HG03066 (cell line): ENCODE measurements around the gene PPIE.
A peak's percentile ranks its signal among the peaks of the same experiment; 100 is the strongest.
"Not testable (repeated sequence)": the region's sequence is repeated elsewhere in the genome, so short reads cannot be mapped to it uniquely, and the experiment has no call there.

Experiments
- ATAC-seq: cut with Tn5 transposase; IDR thresholded peaks from one replicate; pipeline ENCODE4 v1.9.1; 2021; ENCODE audit warnings: low read depth; ENCODE audit not compliant: unreplicated experiment

Gene PPIE

GRCh38 chr1:39757501-39757900, 18.8 kb downstream of the PPIE start:
- no peak for ATAC-seq

DNA sequence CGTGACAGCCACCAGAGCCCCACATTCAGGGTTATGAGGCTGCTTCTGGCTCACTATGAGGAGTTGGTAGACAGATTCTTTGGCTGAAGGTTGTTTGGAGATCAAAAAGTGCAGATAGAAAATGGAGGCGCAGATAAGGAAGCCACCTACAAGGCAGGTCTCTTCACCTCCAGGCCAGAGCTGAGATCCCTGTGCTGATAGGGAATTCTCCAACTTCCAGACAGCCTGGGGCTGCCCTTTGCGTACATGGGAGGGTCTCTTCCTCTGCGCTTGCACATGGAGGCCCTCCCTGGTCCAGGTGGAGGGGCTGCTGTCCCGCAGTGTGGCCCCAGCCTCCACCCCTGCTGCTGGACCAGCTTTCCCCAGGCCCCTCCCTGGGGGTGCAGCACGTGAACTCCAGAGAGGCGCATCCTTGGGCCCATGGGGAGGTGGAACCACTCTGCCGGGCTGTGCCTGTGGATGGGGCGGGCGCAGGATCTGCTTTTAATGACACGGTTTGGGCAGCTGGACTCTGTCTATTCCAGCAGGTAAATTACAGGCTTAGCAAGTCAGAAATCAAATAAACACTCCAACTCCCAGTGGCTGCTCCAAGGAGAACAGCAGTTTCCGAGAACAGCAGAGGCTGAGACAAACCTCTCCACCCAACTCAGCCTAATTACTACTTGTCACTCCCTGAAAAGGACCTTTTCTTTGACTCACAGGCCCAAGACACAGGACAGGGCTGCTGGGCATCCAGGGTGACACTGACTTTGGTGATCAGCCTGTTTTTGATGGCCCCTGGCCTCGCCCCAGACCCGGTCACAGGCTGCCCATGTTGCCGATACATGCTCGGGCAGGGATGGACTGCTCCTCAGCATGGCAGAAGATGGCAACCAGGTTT, 20.1 kb downstream of the PPIE start:
- ATAC-seq = no peak

DNA sequence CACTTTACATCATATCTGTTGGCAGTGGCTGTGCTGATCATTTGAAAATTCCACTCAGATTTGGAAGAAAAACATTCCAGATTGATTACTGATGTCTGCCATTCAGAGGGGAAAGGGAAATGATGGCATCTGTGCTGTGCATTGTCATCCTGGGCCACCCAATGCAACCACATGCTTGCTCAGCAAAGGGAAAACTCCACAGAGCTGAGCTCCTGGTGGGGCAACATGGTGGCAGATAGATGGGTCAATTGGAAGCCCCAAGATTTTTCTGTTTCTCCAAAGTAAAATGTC, 20.7 kb downstream of the PPIE start:
- no peak for ATAC-seq

DNA sequence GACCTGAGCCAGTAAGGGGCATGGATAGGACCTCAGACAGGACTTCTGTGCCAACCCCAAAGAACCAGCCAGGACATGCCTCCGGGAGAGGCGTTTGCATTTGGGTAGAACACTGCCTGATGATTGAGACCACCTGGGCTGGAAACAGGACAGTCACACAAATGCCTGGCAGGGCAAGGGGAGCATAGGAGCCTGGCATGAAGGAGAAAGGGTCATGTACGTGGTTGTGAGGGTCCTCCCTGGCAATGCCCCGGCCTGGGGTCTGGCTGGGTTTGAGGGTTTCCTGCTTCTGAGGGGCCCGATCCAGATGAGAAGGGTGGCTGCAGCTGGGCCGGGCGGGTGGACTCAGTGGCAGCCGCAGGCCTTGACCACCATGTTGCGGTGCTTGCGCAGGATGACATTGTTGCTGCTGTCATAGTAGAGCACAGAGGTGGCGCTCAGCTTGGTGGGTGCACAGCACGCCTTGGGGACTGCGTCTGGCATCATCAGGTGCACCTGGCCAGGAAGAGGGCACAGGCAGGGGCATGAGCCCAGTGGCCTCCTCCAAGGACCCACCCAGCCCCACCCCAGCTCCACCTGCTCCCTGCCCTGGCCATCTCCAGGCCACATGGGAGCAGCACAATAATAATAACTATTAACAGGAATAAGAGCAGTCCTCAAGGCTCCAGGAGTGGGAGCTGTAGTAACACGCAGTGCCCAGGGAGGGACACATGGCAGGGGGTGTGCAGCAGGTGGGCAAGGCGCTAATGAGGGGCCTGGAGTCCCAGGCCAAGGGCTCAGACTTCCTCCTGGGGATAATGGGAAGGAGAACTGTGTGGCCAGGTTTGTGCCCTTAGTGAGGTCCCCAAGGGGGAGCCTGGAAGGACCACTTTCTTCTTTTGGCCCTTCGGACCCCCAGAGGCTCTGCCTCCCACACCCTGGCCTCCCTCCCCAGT, 21.7 kb downstream of the PPIE start:
- no peak for ATAC-seq

- ATAC-seq = no peak
Observed at GRCh38 chr1:39761016-39761415, 22.3 kb downstream of the PPIE start.

DNA sequence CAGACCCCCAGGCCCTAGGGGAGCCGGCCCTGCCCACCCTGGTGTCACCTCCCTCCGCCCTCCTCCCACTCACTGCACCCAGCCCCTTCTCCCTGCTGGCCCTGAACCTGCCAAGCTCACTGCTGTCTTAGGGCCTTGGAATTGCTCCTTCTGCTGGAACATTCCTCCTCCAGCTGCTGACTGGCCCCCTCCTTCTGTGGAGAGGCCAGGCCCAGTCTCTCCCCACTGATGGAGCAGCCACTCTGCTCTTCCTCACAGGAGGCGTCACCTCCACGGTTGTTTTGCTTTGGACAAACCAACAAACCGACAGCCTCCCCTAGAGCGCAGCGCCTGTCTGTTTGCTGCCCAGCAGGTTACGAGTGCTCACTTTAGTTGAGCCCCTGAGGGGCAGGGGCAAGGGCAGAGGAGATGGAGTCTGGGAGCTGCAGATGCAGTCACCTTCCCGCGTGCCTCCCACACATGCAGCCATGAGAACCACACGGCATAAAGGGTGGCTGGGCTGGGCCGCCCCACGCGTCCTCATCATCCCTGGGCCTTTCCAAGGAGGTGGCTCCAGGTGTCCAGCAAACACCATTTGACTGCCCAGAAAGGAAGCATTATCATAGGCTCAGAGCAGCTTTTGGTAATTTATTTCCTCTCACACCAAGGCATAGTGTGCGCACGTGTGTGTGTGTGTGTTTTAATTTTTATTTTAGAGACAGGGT, 23.0 kb downstream of the PPIE start:
- no peak for ATAC-seq

- ATAC-seq = no peak
Observed at GRCh38 chr1:39762550-39763540, 24.2 kb downstream of the PPIE start.

DNA sequence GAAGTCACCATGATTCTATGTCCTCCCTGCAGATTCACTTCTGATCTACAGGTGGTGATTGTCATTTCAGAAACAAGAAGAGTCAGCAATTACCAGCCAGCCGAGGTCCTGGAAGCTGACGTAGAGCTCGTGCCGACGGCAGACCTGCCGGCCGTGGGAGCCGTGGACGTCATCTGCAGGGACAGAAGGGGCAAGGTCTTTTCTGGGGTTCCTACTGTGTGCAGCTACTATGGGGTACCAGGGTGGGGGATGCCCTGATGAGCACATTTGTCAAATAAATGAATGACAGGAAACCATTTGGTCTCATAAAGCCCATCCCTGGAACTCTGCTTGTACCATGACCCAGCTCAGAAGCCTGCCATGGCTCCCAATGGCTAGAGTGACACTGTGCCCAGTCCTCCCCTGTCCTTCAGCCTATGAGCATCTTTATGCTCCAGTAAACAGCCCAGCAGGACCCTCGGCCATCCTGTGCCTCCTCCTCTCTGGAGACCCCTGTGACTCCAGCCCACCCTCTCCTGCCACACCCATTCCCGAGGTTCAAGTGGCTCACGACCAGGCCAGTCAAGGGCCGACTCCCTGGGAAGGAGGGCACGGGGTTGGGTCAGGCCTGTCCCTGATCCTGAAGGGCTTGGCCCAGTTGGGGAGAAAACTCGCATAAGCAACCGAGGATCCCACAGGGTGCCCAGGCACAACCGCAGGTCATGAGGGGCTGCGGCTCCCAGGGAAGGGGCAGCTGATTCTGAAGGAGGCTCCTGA, 25.1 kb downstream of the PPIE start:
- ATAC-seq = not testable (repeated sequence)

- ATAC-seq = not testable (repeated sequence)
Observed at GRCh38 chr1:39764512-39764911, 25.8 kb downstream of the PPIE start.

DNA sequence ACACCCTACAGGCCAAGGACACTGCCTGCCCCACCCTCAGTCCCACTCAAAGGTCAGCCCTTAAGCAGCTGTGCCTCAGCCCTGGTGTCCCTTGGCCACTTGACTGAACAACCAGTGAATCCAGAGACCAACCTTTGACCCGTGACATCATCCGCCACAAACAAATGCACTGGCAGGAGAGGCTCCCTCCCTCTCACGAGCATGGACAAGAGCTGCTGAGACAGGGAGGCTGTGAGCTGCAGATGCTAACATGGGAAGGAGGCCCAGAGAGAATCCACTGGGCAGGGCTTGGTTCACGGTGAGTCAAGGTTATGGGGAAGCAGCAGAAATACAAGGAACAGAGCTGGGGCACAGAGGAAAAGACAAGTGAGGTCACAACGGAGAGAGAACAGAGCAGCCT, 27.8 kb downstream of the PPIE start:
- ATAC-seq = not testable (repeated sequence)

DNA sequence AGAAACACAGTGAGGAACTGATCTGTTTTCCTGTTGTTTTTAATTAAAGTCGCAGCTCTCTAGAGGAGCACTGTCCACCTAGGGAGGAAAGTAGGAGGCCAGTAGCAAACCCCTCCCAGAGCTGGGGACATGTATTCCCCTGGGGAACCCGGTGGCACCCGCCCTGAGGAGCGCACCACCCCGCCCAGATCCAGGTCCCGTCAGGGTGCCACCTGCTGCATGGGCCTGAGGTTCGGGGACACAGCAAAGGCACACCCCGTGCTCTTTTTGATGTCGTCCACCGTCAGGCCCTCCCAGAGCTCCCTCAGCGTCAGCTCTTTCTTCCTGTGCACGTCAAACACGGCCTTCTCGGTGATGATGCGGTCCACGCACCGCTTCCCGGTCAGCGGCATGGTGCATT, 30.8 kb downstream of the PPIE start:
- ATAC-seq = not testable (repeated sequence)

- not testable (repeated sequence) for ATAC-seq
Observed at GRCh38 chr1:39770100-39771021, 31.7 kb downstream of the PPIE start.

DNA sequence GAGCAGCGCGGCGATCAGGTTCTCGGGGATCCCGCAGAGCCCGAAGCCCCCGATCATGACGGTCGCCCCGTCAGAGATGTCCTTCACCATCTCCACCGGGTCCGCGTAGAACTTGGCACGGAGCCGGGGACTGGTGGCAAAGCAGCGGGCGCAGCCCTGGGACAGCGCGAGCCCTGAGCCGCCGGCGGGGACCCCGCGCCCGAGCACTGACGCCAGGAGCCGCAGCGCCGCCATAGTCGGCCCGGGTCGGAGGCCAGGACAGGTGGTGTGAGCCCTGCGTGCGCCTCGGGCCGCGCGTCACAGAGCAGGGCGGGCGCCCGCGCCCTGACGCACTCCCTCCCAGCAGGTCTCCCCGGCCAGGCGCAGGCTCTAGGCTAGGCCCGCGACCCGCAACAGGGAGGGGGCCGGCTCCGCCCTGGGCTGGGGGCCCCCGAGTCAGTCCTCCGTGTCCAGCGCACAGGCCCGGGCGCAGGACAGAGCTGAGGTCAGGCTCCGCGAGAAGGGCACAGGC, 32.4 kb downstream of the PPIE start, which contains the start of gene OXCT2:
Gene OXCT2 (minus strand): TSS at position 327 of the 511 bp plus-strand sequence. CDS start 93 bp downstream, at position 234.
- not testable (repeated sequence) for ATAC-seq

- ATAC-seq = not testable (repeated sequence)
Observed at GRCh38 chr1:39773369-39773979, 34.8 kb downstream of the PPIE start.

DNA sequence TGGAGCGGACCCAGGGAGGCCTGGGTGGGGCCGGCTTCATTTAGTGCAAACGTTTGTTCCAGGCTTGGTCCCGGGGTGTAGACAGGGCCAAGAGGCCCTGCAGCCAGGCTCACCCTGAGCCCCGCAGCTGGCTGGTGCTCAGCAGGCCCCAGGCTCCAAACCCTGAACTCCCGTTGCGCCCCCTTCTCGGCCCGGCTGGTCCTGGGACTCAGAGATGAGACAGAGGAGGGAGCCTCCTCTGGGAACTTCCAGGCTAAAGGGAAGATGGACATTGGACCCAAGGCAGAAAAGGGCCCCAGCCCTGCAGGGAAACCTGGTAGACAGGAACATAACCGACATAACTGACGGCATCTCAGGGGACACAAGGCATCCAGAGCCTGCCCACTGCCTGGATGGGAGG, 36.5 kb downstream of the PPIE start:
- ATAC-seq = not testable (repeated sequence)

DNA sequence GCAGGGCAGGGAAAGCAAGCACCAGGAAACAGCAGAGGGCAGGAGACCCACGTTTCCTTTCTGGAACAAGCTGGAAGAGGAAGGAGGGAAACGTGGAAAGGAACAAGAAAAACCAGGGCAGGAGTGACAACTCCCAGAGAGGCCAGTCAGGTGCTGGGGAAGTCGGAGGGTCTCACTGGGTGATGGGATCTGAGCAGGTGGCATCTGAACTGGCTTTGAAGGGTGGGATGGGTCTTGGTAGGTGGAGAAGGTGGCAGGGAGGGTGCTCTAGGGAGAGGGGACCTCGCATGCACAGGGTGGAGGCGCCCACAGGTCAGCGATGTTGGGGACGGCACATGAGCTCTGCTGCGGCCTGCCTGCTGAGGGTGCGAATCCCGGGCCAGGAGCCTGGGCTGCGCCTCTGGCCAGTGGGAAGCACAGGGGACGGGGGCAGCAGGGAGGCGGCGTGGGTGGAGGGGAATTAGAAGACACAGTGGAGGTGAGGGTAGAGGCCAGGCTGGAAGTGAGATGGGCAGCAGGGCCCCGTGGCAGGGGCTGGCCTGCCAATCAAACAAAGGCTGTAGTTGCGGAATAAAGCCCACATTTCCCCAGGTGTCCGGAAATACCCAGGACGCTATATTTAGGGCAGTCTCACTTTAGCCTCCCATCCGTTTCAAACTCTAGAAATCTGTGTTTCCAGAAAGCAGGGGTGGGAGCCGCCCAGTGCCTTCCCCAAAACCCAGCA, 37.2 kb downstream of the PPIE start:
- ATAC-seq = peak; percentile 62

GRCh38 chr1:39776400-39776713, 37.7 kb downstream of the PPIE start:
- ATAC-seq = peak; percentile 60
